ENCODE data around the gene TACR1. TPM values are rescaled to one million over a fixed set of nuclear protein-coding genes. Genes with fewer than 3 reads are reported as not detected.

TACR1 gene
- total RNA-seq, 1 experiment from 2014 or later, result not detected

DNA sequence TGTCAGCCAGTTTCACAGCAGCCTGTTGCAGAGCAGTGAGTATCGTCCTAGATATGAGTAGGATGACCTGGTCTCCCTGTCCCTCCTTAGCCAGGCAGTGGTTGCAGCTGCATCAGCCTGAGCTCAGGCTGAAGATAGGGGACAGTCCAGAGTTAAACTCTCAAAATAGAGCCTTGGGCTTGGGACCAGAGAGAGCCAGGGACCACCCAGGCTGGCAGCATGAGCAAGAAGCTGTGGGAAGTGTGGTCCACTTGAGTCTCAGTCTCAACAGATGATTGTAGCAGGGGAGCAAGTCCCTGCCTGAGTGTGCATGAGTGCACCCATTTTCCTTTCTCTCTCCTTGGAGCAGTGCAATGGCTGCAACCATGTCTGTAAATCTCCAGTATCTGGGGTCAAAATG, 38.0 kb upstream of the TACR1 start:
- H3K27me3 ChIP-seq (ENCODE audit: insufficient read depth, low read depth), result no peaks in the 10 kb centered on the region
- H3K4me2 ChIP-seq, result no peak overlapping the region
- DNase-seq, result no peak
- H3K36me3 ChIP-seq (ENCODE audit: low read depth), result 0 out of 2 replicates have a peak, but pooled peaks cover 6% of the 10 kb centered on the region
- H3K4me3 ChIP-seq, result no peak overlapping the region
- peaks cover 13% of the 10 kb centered on the region for H3F3A ChIP-seq (ENCODE audit: insufficient read depth, low read depth)
- ChIA-PET CTCF (no interaction called here), POLR2A (ENCODE audit: unreplicated experiment) (no interaction called here)
- intact Hi-C loops (cut with micrococcal nuclease; ENCODE audit: unreplicated experiment), result no loop called here
- H4K20me1 ChIP-seq (ENCODE audit: insufficient read depth), result no peaks in the 10 kb centered on the region
- no peak for TF ChIP-seq EZH2 (IDR thresholded peaks at IDR 0.05; ENCODE audit: low read depth)
- TF ChIP-seq, protein P1, sequence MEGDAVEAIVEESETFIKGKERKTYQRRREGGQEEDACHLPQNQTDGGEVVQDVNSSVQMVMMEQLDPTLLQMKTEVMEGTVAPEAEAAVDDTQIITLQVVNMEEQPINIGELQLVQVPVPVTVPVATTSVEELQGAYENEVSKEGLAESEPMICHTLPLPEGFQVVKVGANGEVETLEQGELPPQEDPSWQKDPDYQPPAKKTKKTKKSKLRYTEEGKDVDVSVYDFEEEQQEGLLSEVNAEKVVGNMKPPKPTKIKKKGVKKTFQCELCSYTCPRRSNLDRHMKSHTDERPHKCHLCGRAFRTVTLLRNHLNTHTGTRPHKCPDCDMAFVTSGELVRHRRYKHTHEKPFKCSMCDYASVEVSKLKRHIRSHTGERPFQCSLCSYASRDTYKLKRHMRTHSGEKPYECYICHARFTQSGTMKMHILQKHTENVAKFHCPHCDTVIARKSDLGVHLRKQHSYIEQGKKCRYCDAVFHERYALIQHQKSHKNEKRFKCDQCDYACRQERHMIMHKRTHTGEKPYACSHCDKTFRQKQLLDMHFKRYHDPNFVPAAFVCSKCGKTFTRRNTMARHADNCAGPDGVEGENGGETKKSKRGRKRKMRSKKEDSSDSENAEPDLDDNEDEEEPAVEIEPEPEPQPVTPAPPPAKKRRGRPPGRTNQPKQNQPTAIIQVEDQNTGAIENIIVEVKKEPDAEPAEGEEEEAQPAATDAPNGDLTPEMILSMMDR (conservative IDR thresholded peaks at IDR 0.05), result no peak
- no TSS peak for BruUV-seq (replicated peaks)
- no peak overlapping the region for H2AFZ ChIP-seq
- H3K79me2 ChIP-seq (ENCODE audit: low read depth), result peaks cover 12% of the 10 kb centered on the region
- no peak overlapping the region; the same call in 1 of the 2 replicates for H3K27ac ChIP-seq
- H3K9me2 ChIP-seq (ENCODE audit: insufficient read depth), result no peaks in the 10 kb centered on the region
- peaks cover 25% of the 10 kb centered on the region; the same call in 1 of the 2 replicates for H3K9me3 ChIP-seq (ENCODE audit: insufficient read depth, low read depth)
- H3K4me1 ChIP-seq (replicated peaks; ENCODE audit: insufficient read depth), result peaks cover 31% of the 10 kb centered on the region

DNA sequence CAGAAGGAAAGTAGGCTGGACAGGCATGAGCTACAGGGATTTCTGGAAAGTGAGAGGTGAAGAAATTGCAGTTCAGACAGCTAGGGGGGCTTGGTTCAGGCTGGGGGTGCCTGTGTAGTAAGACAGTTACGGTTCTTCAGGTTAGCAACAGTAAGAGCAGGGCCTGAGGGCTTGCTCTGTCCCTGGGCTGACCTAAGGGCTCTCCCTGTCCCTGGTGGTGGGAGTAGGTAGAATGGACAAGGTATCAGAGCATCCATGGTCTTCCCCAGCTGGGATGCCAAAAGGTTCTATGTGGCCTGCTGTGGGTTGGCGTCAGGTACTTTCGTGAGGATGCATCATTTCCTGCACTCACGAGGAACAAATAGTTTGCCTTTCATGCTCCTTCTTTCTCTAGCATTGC, 34.6 kb upstream of the TACR1 start:
- POLR2A ChIA-PET (ENCODE audit: unreplicated experiment), result interaction anchor here (0.6 kb wide), 1 partner anchor 11 kb away, joined by 3 read pairs; no protein-coding TSS in a partner anchor
- Histone ChIP-seq H2AFZ (no peak overlapping the region), H3K36me3 (ENCODE audit: low read depth) (no peaks in the 10 kb centered on the region), H3F3A (ENCODE audit: insufficient read depth, low read depth) (peaks cover 7% of the 10 kb centered on the region), H3K4me3 (no peak overlapping the region), H3K4me2 (no peak overlapping the region), H4K20me1 (ENCODE audit: insufficient read depth) (no peaks in the 10 kb centered on the region), H3K27ac (no peak overlapping the region), H3K9me2 (ENCODE audit: insufficient read depth) (no peaks in the 10 kb centered on the region), H3K27me3 (ENCODE audit: insufficient read depth, low read depth) (no peaks in the 10 kb centered on the region), H3K79me2 (ENCODE audit: low read depth) (no peaks in the 10 kb centered on the region), H3K4me1 (replicated peaks; ENCODE audit: insufficient read depth) (peaks cover 13% of the 10 kb centered on the region), H3K9me3 (ENCODE audit: insufficient read depth, low read depth) (no peaks in the 10 kb centered on the region; the same call in 1 of the 2 replicates)
- DNase-seq, result no peak
- TF ChIP-seq, protein P1 (conservative IDR thresholded peaks at IDR 0.05), result no peak
- TF ChIP-seq EZH2 (IDR thresholded peaks at IDR 0.05; ENCODE audit: low read depth), result no peak
- intact Hi-C loops (cut with micrococcal nuclease; ENCODE audit: unreplicated experiment), result no loop called here
- BruUV-seq (replicated peaks), result no TSS peak
- CTCF ChIA-PET, result no interaction called here

DNA sequence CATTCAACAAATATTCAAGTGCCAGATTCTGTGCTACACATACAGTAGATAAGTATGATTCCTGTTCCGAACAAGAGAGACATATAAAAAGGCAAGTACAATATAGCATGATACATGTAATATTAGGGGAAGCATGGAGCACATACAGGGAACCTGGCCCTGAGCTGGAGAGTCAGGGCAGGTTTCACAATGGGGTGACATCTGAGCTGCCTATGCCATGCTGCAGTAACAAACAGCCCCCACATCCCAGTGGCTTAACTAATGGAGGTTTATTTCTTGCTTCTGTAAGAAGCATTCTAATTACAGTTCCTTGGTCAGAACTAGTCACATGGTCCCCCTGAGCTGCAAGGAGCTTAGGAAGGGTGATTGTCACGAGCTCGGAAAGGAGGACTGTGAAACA, 27.3 kb upstream of the TACR1 start:
- Histone ChIP-seq H3F3A (ENCODE audit: insufficient read depth, low read depth) (no peaks in the 10 kb centered on the region), H2AFZ (no peak overlapping the region), H3K27ac (no peak overlapping the region), H3K9me3 (ENCODE audit: insufficient read depth, low read depth) (no peaks in the 10 kb centered on the region), H3K27me3 (ENCODE audit: insufficient read depth, low read depth) (no peaks in the 10 kb centered on the region), H3K4me3 (no peak overlapping the region), H3K4me2 (no peak overlapping the region), H3K4me1 (replicated peaks; ENCODE audit: insufficient read depth) (no peaks in the 10 kb centered on the region), H3K9me2 (ENCODE audit: insufficient read depth) (no peaks in the 10 kb centered on the region), H3K36me3 (ENCODE audit: low read depth) (no peaks in the 10 kb centered on the region), H3K79me2 (ENCODE audit: low read depth) (no peaks in the 10 kb centered on the region), H4K20me1 (ENCODE audit: insufficient read depth) (no peaks in the 10 kb centered on the region)
- TF ChIP-seq EZH2 (IDR thresholded peaks at IDR 0.05; ENCODE audit: low read depth), result no peak
- TF ChIP-seq, protein P1 (conservative IDR thresholded peaks at IDR 0.05), result no peak
- no TSS peak for BruUV-seq (replicated peaks)
- DNase-seq, result no peak
- ChIA-PET CTCF (no interaction called here), POLR2A (ENCODE audit: unreplicated experiment) (no interaction called here)
- intact Hi-C loops (cut with micrococcal nuclease; ENCODE audit: unreplicated experiment), result no loop called here
